ENCODE measurements around the gene SCIN.
A peak's percentile ranks its signal among the peaks of the same experiment; 100 is the strongest.
"Not testable (repeated sequence)": the region's sequence is repeated elsewhere in the genome, so short reads cannot be mapped to it uniquely, and the experiment has no call there.

SCIN gene

DNA sequence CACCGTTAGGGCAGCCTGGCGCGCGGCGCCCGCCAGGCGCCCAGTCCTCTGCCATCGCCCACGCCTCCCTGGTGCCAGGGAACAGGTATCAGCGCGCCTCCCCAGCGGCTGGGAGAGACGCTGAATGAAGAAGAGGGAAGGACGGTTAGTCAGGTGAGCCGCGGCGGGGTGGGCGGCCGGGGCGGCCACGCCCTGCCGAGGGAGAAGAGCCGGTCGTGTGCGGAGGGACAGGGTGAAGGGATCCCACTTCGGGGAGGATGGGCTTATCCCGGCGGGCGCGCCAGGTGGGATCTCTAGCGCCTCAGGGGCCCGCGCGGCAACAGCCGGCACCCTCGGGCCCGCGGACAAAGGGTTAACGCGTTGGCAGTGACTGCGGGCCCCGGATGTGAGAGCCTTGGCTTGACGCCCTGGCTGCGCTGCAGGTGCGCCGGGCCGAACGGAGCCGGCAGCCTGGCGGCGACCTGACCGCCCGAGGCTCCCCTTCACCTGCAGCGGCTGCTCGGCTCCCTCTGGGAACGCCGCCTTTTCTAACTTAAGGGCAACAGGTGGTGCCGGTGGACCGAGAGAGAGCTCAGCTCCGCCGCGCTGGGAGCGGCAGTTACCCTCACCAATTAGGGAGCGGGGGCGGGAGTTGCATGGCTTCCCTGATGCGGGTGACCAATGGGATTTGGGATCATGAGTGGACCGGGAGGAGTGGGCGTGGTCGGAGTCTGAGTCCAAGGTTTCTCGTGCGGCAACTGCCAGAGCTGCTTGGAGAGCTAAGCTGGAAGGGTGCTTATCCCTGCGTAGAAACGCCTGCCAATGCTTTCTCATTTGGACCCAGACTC lies 116.6 kb downstream of the SCIN start, which contains the start of gene ARL4A:
Gene ARL4A, plus strand, starts transcription at position 743 of the 827 bp plus-strand sequence. CDS start 622 bp downstream, outside the sequence.
- peak; percentile 67 to 76 for DNase-seq (ENCODE audit: low read depth in 1 of 2, low spot score in 1 of 2)

- no peak for DNase-seq (ENCODE audit: low read depth in 1 of 2, low spot score in 1 of 2)
Observed at GRCh38 chr7:12687718-12688171, 117.2 kb downstream of the SCIN start.

DNA sequence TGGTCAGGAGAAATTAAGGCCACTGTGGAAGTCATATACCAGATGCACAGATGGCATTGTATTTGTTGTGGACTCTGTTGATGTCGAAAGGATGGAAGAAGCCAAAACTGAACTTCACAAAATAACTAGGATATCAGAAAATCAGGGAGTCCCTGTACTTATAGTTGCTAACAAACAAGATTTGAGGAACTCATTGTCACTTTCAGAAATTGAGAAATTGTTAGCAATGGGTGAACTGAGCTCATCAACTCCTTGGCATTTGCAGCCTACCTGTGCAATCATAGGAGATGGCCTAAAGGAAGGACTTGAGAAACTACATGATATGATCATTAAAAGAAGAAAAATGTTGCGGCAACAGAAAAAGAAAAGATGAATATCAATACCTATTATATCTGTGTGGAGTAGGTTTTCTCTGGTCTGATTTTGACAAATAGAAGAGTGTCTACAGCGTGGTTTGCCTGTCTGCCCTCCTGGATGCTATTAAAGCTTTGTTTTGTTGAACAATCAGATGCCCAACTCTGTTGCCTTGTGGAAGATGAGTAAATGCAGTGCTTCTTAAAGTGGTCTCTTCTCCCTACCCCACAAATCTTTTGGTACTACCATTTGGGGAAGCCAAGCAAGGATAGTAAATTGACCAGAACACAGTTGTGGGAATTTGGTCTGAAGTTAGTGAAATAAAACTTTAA lies 118.1 kb downstream of the SCIN start:
- not testable (repeated sequence) for DNase-seq (ENCODE audit: low read depth in 1 of 2, low spot score in 1 of 2)

- DNase-seq (ENCODE audit: low read depth in 1 of 2, low spot score in 1 of 2), result no peak
Observed at GRCh38 chr7:12689451-12689850, 118.9 kb downstream of the SCIN start.

DNA sequence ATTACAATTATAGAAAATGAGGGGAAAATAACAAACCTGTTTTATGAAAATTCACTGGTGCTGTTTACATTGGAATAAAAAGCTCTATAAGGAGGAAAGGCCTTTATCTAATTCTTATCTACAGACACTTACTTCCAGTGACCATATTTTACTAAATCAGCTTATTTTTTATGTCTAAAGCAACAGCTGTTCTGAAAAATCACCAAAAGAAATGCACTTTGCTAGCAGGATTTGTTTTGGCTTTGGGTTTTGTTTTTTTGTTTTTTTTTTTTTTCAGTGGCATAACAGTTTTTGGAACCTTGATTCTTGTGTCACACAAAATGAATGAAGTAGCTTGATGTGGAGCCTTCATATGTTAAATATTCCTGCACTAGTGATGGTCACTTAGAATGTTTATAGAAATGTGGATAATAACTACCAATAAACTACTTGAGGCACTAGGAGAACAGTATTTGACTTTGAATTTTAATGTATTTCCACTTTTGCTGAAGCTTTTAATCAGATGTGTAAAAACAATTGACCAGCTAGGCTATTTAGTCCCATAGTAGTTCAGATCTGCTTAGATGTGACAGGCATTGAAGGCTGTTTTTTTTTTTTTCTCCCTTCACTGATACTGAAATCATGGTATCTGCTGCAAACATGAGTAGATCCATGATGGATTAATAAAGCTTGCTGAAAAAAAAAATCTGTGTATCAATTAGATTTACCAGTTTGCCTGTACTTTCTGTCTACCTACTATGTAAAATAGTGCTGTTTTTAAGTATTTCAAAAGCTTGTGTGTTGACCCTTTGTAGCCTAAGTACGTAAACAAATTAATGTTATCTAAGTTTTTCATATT lies 119.7 kb downstream of the SCIN start:
- no peak for DNase-seq (ENCODE audit: low read depth in 1 of 2, low spot score in 1 of 2)

- not testable (repeated sequence) for DNase-seq (ENCODE audit: low read depth in 1 of 2, low spot score in 1 of 2)
Observed at GRCh38 chr7:12691388-12691787, 120.9 kb downstream of the SCIN start.

DNA sequence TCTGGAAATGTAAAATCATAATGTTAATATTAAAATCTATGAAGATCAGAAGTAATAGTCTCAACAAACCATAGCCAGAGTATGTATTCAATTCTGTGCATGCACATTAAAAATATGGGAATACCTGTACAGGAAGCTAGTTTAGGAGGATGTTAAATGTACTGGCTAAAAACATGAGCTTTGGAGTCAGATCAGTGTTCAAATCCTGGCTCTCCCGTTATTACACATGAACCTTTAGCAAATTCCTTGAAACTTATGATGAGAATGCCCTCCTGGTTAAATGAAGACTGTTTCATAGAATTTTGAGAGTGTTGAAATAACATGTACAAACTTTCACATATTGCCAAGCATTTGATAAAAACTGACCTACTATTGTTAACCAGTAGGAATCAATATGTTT lies 121.5 kb downstream of the SCIN start:
- no peak for DNase-seq (ENCODE audit: low read depth in 1 of 2, low spot score in 1 of 2)

GRCh38 chr7:12692479-12693259 lies 122.1 kb downstream of the SCIN start:
- no peak for DNase-seq (ENCODE audit: low read depth in 1 of 2, low spot score in 1 of 2)

DNA sequence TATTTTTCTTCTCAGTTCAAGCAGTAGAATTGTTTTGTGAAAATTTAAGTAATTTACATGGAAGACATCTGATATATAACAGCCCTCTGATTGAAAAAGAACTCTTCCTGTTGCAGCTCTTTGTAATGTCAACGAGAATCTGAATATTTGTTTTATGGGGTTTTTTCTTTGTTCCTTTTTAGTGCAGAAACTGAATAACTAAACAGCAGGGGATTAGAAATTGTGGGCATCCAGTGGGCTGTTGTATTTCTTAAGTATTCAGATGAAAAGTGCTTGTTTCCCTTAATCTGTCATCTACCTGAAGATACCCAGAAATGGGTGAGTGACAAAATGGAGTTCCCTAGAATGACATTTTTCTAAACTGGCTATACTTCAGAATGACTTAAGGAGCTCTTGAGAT lies 124.3 kb downstream of the SCIN start:
- no peak for DNase-seq (ENCODE audit: low read depth in 1 of 2, low spot score in 1 of 2)

- no peak for DNase-seq (ENCODE audit: low read depth in 1 of 2, low spot score in 1 of 2)
Observed at GRCh38 chr7:12695965-12696364, 125.4 kb downstream of the SCIN start.

- no peak for DNase-seq (ENCODE audit: low read depth in 1 of 2, low spot score in 1 of 2)
Observed at GRCh38 chr7:12699299-12699698, 128.8 kb downstream of the SCIN start.

DNA sequence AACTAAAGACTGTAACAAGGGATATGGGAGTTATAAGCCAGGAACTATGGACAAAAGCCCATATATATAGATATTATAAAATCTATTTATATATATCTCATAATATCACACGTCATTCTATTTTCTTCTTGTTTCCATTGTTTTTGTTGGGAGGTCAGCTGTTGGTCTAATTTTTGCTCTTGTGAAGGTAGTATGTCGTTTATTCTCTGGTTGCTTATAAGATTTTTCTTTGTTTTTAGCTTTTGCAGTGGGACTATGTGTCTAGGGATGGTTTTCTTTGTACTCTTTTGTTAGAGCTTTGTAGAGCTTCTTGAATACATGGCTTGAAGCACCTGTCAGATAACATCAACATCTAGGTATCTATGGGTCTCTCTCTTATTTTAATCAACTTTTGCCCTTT lies 130.9 kb downstream of the SCIN start:
- no peak for DNase-seq (ENCODE audit: low read depth in 1 of 2, low spot score in 1 of 2)

DNA sequence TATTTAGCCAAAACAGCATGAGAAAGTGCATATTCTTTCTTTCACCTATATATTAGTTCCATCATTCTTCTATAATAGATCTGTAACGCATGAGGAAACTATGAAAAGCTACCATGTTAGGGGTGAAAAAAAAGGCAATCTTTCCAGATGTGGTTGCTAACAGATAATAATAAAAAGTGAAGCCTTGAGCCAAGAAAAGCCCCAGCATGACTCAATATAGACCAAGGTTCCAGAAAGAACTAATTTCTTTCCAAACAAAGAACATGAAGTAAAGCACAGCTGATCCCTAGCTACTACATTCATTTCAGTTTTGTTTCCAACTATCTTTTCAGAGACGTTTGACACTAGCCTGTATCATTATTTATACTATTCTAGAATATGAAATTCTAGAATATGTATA lies 133.4 kb downstream of the SCIN start:
- no peak for DNase-seq (ENCODE audit: low read depth in 1 of 2, low spot score in 1 of 2)

GRCh38 chr7:12705878-12706277 lies 135.4 kb downstream of the SCIN start:
- DNase-seq (ENCODE audit: low read depth in 1 of 2, low spot score in 1 of 2), result no peak

- DNase-seq (ENCODE audit: low read depth in 1 of 2, low spot score in 1 of 2), result no peak
Observed at GRCh38 chr7:12706900-12707536, 136.5 kb downstream of the SCIN start.

DNA sequence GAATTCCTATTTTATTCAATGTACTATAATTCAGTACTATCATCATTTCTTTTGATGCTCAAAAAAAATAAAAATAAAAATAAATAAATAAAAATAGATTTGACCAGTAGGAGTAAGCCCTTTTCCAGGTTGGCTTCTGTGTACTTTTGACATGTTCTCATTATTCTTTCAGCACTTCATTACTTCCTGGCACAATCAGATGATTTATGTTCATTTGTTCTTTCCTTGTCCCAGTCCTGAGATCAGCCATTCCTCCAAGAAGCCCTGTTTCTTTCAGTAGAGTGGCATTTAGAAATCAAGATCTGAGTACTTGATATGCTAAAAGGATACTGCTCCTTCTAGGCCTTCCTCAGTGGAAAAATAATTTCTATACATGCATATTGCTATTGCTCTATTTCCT lies 137.8 kb downstream of the SCIN start:
- DNase-seq (ENCODE audit: low read depth in 1 of 2, low spot score in 1 of 2), result no peak
